Ovary (tissue), 9 donors: ENCODE results near the gene RHNO1. TPM values are rescaled to one million over a fixed set of nuclear protein-coding genes. Genes with fewer than 3 reads are reported as not detected.
A peak's percentile ranks its signal among the peaks of the same experiment; 100 is the strongest.

Experiments used
- DNase-seq, 5 donors: peaks; one replicate each; pipeline ENCODE4 v3.0.0-alpha.2; 2019 to 2020
- H3K27ac ChIP-seq, 2 donors: fragments of 200-600 bp; one replicate each; pipeline versions ENCODE4 v1.5.1 to v1.8.0; 2019 to 2022
- H3K27me3 ChIP-seq: fragments of 200-600 bp; one replicate; pipeline ENCODE4 v1.8.0; 2022
- H3K36me3 ChIP-seq: fragments of 200-600 bp; sonication (generic); one replicate; pipeline ENCODE4 v1.5.1; 2019
- H3K4me1 ChIP-seq: one replicate; pipeline ENCODE4 v1.8.1; 2013; ENCODE audit warnings: mild to moderate bottlenecking, moderate library complexity; ENCODE audit not compliant: insufficient read depth
- H3K4me3 ChIP-seq: fragments of 200-600 bp; sonication (generic); one replicate; pipeline ENCODE4 v1.5.1; 2017
- H3K9me3 ChIP-seq, 2 donors: fragments of 200-600 bp in 1 of 2; sonication (generic) in 1 of 2; one replicate each; pipeline versions ENCODE4 v1.5.1 to v1.8.1; 2013 to 2019; ENCODE audit warnings: mild to moderate bottlenecking in 1 of 2, moderate library complexity in 1 of 2
- EP300 ChIP-seq: sonication (generic); formaldehyde crosslinking; IDR thresholded peaks from one replicate; pipeline ENCODE4 v1.6.1; 2017; ENCODE audit warnings: antibody characterized with exemption
- POLR2A ChIP-seq: fragments of 450-650 bp; IDR thresholded peaks from one replicate; pipeline ENCODE4 v1.6.1; 2017; ENCODE audit warnings: antibody characterized with exemption, mild to moderate bottlenecking, moderate library complexity
- WGBS, 3 donors: extraction: QIAGEN DNeasy Blood & Tissue Kit in 1 of 3; methylation state at CpG; one replicate each; pipeline versions ENCODE4 v1.1.5 to v1.1.7; 2013 to 2017; 5-methylcytosine and 5-hydroxymethylcytosine counted together
- intact Hi-C, 4 donors: fragments of 100-400 bp; cut with DNase I; formaldehyde crosslinking; loops; one replicate each; pipeline versions ENCODE4 v1.11.0 to v1.15.1; 2022 to 2023
- polyA plus RNA-seq, 2 donors: library from polyadenylated mRNA; stranded (reverse); fragments of 200-250 nt in 1 of 2; fragments of 350-450 nt in 1 of 2; fragmentation: Illumina TruSeq in 1 of 2; extraction: RNeasy Lipid Tissue Mini Kit (QIAGEN cat#74804) in 1 of 2; gene quantifications; one replicate each; pipeline ENCODE4 v1.2.3, GENCODE V29; 2013 to 2014
- total RNA-seq, 7 donors: library from RNA; depleted of rRNA in 2 of 7; stranded (reverse); fragments of >200 nt in 2 of 7; fragmentation: NEBNext Ultra II Directional in 3 of 7; extraction: Animal tissue kit (Norgen Biotek cat#: 25700) in 3 of 7; gene quantifications; one replicate each; pipeline versions ENCODE4 v1.1.0 to v1.2.4, GENCODE V29; 2016 to 2023
- TF ChIP-seq, protein P1 (sequence below), 3 donors: fragments of 450-650 bp in 2 of 3; fragments of 200-600 bp in 1 of 3; IDR thresholded peaks; one replicate each; pipeline versions ENCODE4 v1.5.1 to v1.8.0; 2016 to 2022; ENCODE audit warnings: antibody characterized with exemption in 3 of 3, mild to moderate bottlenecking in 1 of 3
- donor health status: DM: no; HTN: no; CAD: no; lungs with moderate emphysema.
- donor health status: DM: no; HTN: no; CAD: no.
- donor health status: Bipolar disorder and iron deficiency.
- donor health status: DM: yes; HTN: yes; CAD: no.
- donor health status: DM: no; HTN: no; CAD: no.
- donor health status: DM: yes; HTN: yes; CAD: no.

RHNO1 gene
- total and polyA plus RNA-seq, 9 donors: 10.1 to 26.1 (median 18.7) TPM

DNA sequence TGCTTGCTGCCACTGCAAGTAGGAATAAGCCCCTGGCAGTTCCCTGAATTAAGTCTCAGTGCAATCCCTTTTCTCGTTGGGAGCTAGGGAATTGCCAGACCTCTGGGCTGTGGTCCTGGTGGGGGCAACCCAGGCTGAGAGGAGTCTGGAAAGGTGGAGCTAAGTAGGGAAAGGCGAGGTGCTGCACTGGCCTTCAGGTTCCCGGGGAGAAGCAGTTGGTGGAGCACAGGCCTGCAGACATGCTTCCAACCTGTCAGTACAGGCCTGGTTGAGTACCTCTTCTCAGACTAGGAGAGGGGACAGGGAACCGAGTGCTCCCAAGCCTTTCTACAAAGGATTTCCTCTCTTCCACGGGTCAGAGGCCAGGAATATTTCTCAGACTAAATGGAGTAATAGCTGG lies 43.7 kb upstream of the RHNO1 start:
- TF ChIP-seq EP300 (no peak), POLR2A (no peak)
- TF ChIP-seq, protein P1, sequence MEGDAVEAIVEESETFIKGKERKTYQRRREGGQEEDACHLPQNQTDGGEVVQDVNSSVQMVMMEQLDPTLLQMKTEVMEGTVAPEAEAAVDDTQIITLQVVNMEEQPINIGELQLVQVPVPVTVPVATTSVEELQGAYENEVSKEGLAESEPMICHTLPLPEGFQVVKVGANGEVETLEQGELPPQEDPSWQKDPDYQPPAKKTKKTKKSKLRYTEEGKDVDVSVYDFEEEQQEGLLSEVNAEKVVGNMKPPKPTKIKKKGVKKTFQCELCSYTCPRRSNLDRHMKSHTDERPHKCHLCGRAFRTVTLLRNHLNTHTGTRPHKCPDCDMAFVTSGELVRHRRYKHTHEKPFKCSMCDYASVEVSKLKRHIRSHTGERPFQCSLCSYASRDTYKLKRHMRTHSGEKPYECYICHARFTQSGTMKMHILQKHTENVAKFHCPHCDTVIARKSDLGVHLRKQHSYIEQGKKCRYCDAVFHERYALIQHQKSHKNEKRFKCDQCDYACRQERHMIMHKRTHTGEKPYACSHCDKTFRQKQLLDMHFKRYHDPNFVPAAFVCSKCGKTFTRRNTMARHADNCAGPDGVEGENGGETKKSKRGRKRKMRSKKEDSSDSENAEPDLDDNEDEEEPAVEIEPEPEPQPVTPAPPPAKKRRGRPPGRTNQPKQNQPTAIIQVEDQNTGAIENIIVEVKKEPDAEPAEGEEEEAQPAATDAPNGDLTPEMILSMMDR (IDR thresholded peaks at IDR 0.05): no peak
- WGBS, 3 donors: 25 to 35% (median 32%) methylated on average over 5 of the region's 5 CpGs
- DNase-seq: no peak
- no peaks in the 10 kb centered on the region for H3K27me3 ChIP-seq
- no peaks in the 10 kb centered on the region for H3K9me3 ChIP-seq
- H3K36me3 ChIP-seq: no peaks in the 10 kb centered on the region
- intact Hi-C loops: loop anchor here in 1 of 4 donors (10.0 kb wide), 1 partner anchor 51 kb away; no protein-coding TSS in a partner anchor
- no peak overlapping the region for H3K27ac ChIP-seq
- peaks cover 10% of the 10 kb centered on the region for H3K4me1 ChIP-seq
- H3K4me3 ChIP-seq: no peak overlapping the region

DNA sequence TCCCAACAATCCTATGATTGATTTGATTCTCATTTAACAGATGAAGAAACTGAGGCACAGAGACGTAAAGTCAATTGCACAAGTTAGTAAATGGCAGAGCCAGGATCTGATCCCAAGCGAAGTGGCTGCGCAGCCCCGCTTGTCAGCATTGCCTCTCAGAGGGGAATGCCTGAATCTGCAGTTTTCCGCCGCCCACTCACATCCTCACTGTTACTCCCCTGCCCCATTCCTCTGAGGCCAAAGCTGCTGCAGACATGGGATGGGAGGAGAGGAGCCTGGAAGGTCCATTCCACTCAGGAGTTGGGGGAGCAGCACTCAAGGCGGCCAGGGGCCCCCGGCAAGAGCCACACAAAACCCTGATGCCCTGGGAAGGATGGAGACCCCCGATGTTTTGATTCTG lies 43.2 kb upstream of the RHNO1 start:
- TF ChIP-seq EP300 (no peak), POLR2A (no peak)
- TF ChIP-seq, protein P1 (IDR thresholded peaks at IDR 0.05): no peak

DNA sequence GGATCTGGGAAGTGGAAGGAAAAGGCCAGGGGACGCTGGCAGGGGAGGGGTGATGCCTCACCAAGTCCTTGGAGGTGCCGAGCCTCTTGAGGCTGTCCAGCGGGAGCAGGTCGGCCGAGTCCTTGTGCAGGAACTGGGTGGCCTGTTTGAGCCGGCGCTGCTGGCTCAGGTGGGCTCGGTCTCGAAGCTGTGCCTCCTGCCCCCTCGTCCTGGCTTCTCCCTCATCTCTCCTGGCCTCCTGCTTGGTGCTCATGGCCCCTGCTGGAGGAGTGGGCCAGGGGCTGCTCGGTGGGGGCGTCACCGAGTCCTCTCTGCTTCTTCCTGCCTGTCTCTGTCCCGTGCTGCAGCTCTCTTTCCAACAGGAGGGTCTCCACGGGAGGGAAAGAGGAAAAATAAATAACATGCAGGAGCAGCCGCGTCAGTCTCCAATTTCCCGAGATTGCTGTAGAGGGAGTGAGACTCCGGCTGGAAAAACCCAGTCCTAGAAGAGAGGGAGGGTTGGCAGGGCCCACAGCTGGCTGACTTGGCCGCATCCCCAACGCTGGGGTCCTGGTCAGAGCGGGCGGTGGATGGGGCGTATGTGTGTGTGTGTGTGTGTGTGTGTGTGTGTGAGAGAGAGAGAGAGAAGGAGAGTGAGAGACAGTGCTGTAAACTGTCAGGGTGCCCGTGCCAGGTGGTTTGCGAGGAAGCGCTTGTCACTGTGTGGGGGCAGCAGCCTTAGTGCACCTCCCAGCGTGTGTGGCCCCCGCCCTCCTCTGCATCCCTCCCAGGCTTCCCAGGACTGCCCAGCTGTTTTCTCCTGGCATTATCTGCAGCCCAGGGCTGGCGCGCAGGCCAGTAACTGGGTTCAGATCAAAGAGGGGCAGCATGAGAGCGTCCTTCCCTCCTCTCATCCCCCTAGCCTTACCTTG lies 42.2 kb upstream of the RHNO1 start, which contains the start of gene NRIP2:
TSS of gene NRIP2 (minus strand) at position 455 of the 911 bp plus-strand sequence. CDS start at position 403, 52 bp downstream.
- intact Hi-C loops: loop anchor here in 1 of 4 donors (10.0 kb wide), 1 partner anchor 50 kb away; no protein-coding TSS in a partner anchor
- TF ChIP-seq POLR2A (no peak), EP300 (no peak)
- TF ChIP-seq, protein P1 (IDR thresholded peaks at IDR 0.05): peak in 1 of 3 donors; percentile 17
- peak; percentile 72 to 86 (median 86) for DNase-seq

More for the DNA sequence above, 43.2 kb upstream of the RHNO1 start:
- 9 to 21% (median 18%) methylated on average over 9 of the region's 9 CpGs for WGBS, 3 donors
- H3K27me3 ChIP-seq: no peaks in the 10 kb centered on the region
- no peaks in the 10 kb centered on the region for H3K36me3 ChIP-seq
- no peak overlapping the region for H3K4me3 ChIP-seq
- DNase-seq: peak in 1 of 5 donors; percentile 52
- intact Hi-C loops: loop anchor here in 1 of 4 donors (10.0 kb wide), 1 partner anchor 51 kb away; no protein-coding TSS in a partner anchor
- H3K9me3 ChIP-seq: no peaks in the 10 kb centered on the region
- peak overlapping the region; percentile 60 to 61 for H3K27ac ChIP-seq
- peaks cover 10% of the 10 kb centered on the region for H3K4me1 ChIP-seq

DNA sequence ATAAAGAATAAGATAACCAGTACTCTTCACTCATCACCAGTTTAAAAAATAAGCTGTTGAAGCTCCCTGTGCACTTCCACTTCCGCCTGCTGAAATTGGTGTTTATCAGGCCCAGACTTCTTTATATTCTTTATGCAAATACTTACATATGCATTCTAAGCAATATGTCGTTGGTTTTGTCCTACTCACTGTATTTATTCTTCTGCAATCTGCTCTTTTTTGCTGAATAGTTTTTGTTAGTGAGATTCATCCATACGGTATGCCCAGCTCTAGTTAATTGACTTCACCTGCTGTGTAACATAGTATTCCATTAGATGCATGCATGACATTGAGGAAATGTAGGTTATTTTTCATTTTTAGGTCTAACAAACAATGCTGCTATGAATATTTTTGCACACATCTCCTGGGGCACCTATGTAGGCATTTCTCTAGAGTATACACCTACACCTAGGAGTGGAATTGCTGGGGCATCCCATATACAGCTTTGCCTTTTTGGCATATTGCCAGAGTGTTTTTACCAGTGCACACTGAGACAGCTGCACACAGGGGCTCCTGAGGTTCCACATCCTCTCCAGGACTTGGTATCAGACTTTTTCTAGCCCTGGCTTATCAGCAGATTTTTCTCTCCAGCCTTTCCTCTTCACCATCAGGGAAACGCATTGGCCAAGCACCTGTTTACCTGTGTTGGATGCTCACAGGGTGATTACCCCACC lies 41.2 kb upstream of the RHNO1 start:
- intact Hi-C loops: loop anchor here in 1 of 4 donors (10.0 kb wide), 1 partner anchor 49 kb away; no protein-coding TSS in a partner anchor
- WGBS, 3 donors: 39 to 54% (median 51%) methylated on average over 4 of the region's 4 CpGs
- no peak for DNase-seq
- H3K36me3 ChIP-seq: no peaks in the 10 kb centered on the region
- H3K4me3 ChIP-seq: no peak overlapping the region
- peaks cover 10% of the 10 kb centered on the region for H3K4me1 ChIP-seq
- no peaks in the 10 kb centered on the region for H3K9me3 ChIP-seq
- TF ChIP-seq POLR2A: no peak
- TF ChIP-seq EP300: no peak
- TF ChIP-seq, protein P1 (IDR thresholded peaks at IDR 0.05): no peak
- no peaks in the 10 kb centered on the region for H3K27me3 ChIP-seq
- no peak overlapping the region for H3K27ac ChIP-seq

More for the DNA sequence above, 42.2 kb upstream of the RHNO1 start, which contains the start of gene NRIP2:
- WGBS, 3 donors: 3 to 6% (median 3%) methylated on average over 32 of the region's 32 CpGs
- Histone ChIP-seq H3K4me1 (peaks cover 10% of the 10 kb centered on the region), H3K9me3 (no peaks in the 10 kb centered on the region), H3K4me3 (peak within 1 kb of the TSS; percentile 27), H3K27ac (peak within 1 kb of the TSS; percentile 60 to 61), H3K27me3 (no peaks in the 10 kb centered on the region), H3K36me3 (no peaks in the 10 kb centered on the region)
